ENCODE measurements around the gene NECTIN2. TPM values are rescaled to one million over a fixed set of nuclear protein-coding genes. Genes with fewer than 3 reads are reported as not detected.
"Not testable (repeated sequence)": the region's sequence is repeated elsewhere in the genome, so short reads cannot be mapped to it uniquely, and the experiment has no call there.

The NECTIN2 gene
- polyA plus RNA-seq, 3 donors: 23.8 to 83.0 (median 58.7) TPM

DNA sequence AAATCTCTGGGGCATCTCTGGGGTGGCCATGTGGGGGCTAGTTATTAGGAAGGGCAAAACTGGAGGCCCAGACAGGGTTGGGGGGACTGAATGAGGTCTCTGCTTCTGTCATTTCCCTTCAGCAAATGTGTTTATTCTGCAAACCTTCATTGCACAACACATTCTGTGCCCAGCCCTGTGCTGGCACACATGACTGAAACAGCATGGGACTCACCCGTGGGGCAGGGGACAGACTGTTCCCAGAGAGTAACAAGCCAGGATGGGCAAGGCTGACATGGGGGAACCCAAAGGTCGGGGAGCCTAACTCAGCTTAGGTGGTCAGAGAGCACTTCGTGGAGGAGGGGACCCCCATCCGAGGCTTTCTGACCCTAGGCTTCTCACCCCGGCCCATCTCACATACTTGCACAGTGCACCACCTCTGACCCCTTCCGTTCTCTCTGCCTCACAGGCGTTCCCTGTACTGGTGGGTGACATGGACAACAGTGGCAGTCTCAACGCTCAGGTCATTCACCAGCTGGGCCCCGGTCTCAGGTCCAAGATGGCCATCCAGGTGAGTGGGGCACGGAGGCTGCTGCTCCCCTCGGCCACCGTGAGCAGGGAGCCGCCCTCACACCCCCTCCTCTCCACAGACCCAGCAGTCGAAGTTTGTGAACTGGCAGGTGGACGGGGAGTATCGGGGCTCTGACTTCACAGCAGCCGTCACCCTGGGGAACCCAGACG is 47.4 kb downstream of the NECTIN2 start:
- WGBS, 3 donors: 89 to 91% (median 90%) methylated on average over 18 of the region's 18 CpGs
- no peak overlapping the region for H3K27ac ChIP-seq (ENCODE audit: low read depth, low read length)

DNA sequence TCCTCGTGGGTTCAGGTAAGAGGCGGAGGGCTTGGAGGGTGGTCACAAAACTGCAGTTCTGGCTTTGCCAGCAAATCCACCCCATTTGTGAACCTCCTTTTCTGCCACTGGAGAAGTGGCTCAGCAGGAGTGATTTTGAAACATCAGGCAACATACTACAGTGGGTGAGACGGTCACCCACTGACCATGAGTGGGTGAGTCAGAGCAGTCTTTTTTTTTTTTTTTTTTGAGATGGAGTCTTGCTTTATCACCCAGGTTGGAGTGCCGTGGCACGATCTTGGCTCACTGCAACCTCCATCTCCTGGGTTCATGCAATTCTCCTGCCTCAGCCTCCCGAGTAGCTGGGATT is 47.9 kb downstream of the NECTIN2 start:
- WGBS, 3 donors: 89 to 96% (median 91%) methylated on average over 6 of the region's 6 CpGs
- no peak overlapping the region for H3K27ac ChIP-seq (ENCODE audit: low read depth, low read length)

DNA sequence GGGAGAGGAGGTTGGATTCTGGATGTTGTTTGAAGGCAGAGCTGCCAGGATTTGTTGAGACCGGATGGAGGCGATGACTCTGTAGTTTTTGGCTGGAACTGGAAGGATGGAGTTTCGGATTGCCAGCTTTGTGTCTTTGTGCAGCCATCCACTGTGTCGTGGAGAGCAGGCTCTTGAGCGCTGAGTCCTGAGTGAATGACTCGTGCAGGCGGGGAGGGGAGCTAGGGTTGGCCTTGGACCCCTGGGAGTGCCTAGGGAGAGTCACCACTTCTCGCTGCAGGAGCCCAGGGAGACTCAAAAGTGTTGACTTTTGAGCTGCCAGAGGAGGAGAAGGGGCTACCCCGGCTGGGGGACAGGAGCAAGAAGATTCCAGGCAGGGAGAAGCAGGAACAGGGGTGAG is 48.8 kb downstream of the NECTIN2 start:
- WGBS, 3 donors: 75 to 83% (median 78%) methylated on average over 9 of the region's 9 CpGs
- no peak overlapping the region for H3K27ac ChIP-seq (ENCODE audit: low read depth, low read length)

DNA sequence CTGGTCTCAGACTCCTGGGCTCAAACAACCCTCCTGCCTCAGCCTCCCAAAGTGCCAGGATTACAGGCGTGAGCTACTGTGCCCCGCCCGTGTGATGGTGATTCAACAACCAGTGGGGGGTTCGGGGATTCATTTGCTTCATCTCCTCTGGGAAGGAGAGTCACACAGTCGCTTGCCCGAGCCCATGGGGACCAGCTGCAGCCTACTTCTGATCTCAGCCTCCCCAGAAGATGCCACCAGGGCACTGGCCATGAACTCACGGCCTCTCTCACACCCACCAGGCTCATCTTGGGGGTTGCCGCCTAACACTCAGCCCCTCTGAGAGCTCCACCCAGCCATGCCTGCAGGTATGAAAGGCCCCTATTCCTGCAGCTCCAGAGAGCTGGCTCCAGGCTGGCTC is 51.7 kb downstream of the NECTIN2 start:
- 88 to 93% (median 89%) methylated on average over 8 of the region's 8 CpGs for WGBS, 3 donors

DNA sequence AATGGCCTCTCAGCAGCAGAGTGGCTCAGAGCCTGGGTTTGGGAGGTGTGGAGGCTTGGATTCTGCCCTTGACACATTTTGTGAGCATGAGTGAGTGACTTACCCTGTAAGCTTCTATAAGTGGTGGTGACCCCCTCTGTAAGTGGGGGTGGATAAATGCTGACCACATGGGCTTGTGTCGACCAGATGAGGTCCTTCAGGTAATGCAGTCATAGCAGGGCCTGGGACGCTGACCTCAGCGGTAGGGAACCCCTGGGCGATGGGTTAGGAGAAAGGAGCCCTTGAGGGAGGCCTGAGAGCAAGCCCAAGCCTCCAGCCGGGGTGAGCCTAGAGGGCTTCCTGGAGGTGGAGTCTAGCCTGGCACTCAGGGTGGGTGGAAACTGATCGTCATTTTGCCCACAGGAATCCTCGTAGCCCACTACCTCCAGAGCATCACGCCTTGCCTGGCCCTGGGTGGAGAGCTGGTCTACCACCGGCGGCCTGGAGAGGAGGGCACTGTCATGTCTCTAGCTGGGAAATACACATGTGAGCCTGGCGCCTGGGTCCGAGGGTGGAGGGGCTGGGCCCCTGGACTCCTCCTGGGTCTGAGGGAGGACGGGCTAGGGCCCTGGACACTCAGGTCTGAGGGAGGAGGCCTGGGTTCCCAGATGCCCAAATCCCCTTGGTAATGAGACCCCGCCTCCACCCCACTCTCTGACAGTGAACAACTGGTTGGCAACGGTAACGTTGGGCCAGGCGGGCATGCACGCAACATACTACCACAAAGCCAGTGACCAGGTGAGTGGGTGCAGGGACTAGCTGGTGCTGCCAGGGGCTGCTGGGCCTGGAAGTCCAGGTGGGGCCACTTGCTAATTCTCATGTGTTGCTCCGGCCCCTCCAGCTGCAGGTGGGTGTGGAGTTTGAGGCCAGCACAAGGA is 54.5 kb downstream of the NECTIN2 start:
- WGBS, 3 donors: 91 to 96% (median 92%) methylated on average over 19 of the region's 19 CpGs
- no peak overlapping the region for H3K27ac ChIP-seq (ENCODE audit: low read depth, low read length)

More for the DNA sequence above, 51.7 kb downstream of the NECTIN2 start:
- no peak overlapping the region for H3K27ac ChIP-seq (ENCODE audit: low read depth, low read length)

DNA sequence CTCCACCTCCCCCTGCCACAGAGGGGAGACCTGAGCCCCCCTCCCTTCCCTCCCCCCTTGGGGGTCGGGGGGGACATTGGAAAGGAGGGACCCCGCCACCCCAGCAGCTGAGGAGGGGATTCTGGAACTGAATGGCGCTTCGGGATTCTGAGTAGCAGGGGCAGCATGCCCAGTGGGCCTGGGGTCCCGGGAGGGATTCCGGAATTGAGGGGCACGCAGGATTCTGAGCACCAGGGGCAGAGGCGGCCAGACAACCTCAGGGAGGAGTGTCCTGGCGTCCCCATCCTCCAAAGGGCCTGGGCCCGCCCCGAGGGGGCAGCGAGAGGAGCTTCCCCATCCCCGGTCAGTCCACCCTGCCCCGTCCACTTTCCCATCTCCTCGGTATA is 57.1 kb downstream of the NECTIN2 start:
- 69 to 77% (median 74%) methylated on average over 14 to 15 of the region's 15 CpGs for WGBS, 3 donors
- H3K27ac ChIP-seq (ENCODE audit: low read depth, low read length): no peak overlapping the region

DNA sequence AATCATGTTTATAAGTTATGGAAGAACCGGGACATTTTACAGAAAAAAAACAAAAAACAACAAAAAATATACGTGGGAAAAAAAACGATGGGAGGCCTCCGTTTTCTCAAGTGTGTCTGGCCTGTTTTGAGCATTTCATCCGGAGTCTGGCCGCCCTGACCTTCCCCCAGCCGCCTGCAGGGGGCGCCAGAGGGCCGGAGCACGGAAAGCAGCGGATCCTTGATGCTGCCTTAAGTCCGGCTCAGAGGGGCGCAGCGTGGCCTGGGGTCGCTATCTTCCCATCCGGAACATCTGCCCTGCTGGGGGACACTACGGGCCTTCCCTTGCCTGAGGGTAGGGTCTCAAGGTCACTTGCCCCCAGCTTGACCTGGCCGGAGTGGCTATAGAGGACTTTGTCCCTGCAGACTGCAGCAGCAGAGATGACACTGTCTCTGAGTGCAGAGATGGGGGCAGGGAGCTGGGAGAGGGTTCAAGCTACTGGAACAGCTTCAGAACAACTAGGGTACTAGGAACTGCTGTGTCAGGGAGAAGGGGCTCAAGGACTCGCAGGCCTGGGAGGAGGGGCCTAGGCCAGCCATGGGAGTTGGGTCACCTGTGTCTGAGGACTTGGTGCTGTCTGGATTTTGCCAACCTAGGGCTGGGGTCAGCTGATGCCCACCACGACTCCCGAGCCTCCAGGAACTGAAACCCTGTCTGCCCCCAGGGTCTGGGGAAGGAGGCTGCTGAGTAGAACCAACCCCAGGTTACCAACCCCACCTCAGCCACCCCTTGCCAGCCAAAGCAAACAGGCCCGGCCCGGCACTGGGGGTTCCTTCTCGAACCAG is 57.7 kb downstream of the NECTIN2 start:
- H3K27ac ChIP-seq (ENCODE audit: low read depth, low read length): no peak overlapping the region
- WGBS, 3 donors: 11 to 22% (median 20%) methylated on average over 24 of the region's 24 CpGs

DNA sequence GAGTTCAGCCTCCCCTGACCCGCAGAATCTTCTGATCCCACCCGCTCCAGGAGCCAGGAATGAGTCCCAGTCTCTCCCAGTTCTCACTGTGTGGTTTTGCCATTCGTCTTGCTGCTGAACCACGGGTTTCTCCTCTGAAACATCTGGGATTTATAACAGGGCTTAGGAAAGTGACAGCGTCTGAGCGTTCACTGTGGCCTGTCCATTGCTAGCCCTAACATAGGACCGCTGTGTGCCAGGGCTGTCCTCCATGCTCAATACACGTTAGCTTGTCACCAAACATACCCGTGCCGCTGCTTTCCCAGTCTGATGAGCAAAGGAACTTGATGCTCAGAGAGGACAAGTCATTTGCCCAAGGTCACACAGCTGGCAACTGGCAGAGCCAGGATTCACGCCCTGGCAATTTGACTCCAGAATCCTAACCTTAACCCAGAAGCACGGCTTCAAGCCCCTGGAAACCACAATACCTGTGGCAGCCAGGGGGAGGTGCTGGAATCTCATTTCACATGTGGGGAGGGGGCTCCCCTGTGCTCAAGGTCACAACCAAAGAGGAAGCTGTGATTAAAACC is 58.4 kb downstream of the NECTIN2 start:
- 38 to 70% (median 62%) methylated on average over 12 of the region's 12 CpGs for WGBS, 3 donors
- no peak overlapping the region for H3K27ac ChIP-seq (ENCODE audit: low read depth, low read length)

DNA sequence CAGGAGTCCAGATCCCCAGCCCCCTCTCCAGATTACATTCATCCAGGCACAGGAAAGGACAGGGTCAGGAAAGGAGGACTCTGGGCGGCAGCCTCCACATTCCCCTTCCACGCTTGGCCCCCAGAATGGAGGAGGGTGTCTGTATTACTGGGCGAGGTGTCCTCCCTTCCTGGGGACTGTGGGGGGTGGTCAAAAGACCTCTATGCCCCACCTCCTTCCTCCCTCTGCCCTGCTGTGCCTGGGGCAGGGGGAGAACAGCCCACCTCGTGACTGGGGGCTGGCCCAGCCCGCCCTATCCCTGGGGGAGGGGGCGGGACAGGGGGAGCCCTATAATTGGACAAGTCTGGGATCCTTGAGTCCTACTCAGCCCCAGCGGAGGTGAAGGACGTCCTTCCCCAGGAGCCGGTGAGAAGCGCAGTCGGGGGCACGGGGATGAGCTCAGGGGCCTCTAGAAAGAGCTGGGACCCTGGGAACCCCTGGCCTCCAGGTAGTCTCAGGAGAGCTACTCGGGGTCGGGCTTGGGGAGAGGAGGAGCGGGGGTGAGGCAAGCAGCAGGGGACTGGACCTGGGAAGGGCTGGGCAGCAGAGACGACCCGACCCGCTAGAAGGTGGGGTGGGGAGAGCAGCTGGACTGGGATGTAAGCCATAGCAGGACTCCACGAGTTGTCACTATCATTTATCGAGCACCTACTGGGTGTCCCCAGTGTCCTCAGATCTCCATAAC is 59.5 kb downstream of the NECTIN2 start, which contains the start of gene APOE:
Gene APOE, plus strand, starts transcription at position 360 of the 724 bp plus-strand sequence. CDS start 829 bp downstream, outside the sequence.
- 1 to 3% (median 2%) methylated on average over 19 to 20 of the region's 20 CpGs for WGBS, 3 donors
- H3K27ac ChIP-seq (ENCODE audit: low read depth, low read length): no peak within 1 kb of the TSS

DNA sequence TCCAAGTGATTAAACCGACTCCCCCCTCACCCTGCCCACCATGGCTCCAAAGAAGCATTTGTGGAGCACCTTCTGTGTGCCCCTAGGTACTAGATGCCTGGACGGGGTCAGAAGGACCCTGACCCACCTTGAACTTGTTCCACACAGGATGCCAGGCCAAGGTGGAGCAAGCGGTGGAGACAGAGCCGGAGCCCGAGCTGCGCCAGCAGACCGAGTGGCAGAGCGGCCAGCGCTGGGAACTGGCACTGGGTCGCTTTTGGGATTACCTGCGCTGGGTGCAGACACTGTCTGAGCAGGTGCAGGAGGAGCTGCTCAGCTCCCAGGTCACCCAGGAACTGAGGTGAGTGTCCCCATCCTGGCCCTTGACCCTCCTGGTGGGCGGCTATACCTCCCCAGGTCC is 61.5 kb downstream of the NECTIN2 start:
- 90 to 93% (median 91%) methylated on average over 12 of the region's 12 CpGs for WGBS, 3 donors
- H3K27ac ChIP-seq (ENCODE audit: low read depth, low read length): no peak overlapping the region

DNA sequence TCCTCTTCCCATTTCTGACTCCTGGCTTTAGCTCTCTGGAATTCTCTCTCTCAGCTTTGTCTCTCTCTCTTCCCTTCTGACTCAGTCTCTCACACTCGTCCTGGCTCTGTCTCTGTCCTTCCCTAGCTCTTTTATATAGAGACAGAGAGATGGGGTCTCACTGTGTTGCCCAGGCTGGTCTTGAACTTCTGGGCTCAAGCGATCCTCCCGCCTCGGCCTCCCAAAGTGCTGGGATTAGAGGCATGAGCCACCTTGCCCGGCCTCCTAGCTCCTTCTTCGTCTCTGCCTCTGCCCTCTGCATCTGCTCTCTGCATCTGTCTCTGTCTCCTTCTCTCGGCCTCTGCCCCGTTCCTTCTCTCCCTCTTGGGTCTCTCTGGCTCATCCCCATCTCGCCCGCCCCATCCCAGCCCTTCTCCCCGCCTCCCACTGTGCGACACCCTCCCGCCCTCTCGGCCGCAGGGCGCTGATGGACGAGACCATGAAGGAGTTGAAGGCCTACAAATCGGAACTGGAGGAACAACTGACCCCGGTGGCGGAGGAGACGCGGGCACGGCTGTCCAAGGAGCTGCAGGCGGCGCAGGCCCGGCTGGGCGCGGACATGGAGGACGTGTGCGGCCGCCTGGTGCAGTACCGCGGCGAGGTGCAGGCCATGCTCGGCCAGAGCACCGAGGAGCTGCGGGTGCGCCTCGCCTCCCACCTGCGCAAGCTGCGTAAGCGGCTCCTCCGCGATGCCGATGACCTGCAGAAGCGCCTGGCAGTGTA is 62.2 kb downstream of the NECTIN2 start:
- H3K27ac ChIP-seq (ENCODE audit: low read depth, low read length): no peak overlapping the region
- WGBS, 3 donors: 93 to 94% (median 93%) methylated on average over 46 of the region's 46 CpGs

DNA sequence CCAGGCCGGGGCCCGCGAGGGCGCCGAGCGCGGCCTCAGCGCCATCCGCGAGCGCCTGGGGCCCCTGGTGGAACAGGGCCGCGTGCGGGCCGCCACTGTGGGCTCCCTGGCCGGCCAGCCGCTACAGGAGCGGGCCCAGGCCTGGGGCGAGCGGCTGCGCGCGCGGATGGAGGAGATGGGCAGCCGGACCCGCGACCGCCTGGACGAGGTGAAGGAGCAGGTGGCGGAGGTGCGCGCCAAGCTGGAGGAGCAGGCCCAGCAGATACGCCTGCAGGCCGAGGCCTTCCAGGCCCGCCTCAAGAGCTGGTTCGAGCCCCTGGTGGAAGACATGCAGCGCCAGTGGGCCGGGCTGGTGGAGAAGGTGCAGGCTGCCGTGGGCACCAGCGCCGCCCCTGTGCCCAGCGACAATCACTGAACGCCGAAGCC is 62.8 kb downstream of the NECTIN2 start:
- no peak overlapping the region for H3K27ac ChIP-seq (ENCODE audit: low read depth, low read length)
- 95 to 96% (median 95%) methylated on average over 33 to 44 of the region's 44 CpGs for WGBS, 3 donors

DNA sequence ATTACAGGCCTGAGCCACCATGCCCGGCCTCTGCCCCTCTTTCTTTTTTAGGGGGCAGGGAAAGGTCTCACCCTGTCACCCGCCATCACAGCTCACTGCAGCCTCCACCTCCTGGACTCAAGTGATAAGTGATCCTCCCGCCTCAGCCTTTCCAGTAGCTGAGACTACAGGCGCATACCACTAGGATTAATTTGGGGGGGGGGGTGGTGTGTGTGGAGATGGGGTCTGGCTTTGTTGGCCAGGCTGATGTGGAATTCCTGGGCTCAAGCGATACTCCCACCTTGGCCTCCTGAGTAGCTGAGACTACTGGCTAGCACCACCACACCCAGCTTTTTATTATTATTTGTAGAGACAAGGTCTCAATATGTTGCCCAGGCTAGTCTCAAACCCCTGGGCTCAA is 63.7 kb downstream of the NECTIN2 start:
- no peak overlapping the region for H3K27ac ChIP-seq (ENCODE audit: low read depth, low read length)
- WGBS, 3 donors: 87 to 96% (median 93%) methylated on average over 5 of the region's 5 CpGs

DNA sequence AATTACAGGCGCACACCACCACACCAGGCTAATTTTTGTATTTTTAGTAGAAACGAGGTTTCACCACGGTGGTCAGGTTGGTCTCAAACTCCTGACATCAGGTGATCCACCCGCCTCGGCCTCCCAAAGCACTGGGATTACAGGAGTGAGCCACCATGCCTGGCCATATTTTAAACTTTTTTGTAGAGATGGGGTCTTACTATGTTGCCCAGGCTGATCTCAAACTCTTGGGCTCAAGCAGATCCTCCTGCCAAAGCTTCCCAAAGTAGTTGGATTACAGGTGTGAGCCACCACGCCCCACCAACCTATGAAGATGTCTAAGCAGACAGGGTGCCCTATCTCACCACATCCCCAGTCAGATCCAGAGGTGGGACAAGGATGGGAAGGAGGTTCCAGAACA is 65.8 kb downstream of the NECTIN2 start:
- WGBS, 3 donors: 76 to 93% (median 92%) methylated on average over 6 of the region's 6 CpGs
- not testable (repeated sequence) for H3K27ac ChIP-seq (ENCODE audit: low read depth, low read length)

DNA sequence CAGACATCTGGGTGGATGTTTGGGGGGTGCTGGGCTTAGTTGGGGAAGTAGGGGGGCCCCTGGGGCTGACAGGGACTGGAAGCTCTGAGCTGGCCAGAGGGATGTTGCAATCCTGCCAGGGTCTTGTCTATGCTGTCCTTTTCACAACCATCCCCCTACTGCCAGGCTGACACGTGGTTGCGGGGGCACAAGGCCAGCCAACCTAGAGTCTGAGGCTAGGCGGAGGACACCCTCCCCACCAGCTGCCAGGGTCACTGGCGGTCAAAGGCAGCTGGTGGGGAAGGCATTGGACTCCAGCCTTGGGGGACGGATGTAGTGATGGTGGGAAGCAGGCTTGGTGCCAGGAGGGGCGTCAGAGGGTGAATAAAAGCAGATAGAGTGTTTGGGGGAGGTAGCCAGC is 66.8 kb downstream of the NECTIN2 start:
- 36 to 52% (median 47%) methylated on average over 6 of the region's 6 CpGs for WGBS, 3 donors

DNA sequence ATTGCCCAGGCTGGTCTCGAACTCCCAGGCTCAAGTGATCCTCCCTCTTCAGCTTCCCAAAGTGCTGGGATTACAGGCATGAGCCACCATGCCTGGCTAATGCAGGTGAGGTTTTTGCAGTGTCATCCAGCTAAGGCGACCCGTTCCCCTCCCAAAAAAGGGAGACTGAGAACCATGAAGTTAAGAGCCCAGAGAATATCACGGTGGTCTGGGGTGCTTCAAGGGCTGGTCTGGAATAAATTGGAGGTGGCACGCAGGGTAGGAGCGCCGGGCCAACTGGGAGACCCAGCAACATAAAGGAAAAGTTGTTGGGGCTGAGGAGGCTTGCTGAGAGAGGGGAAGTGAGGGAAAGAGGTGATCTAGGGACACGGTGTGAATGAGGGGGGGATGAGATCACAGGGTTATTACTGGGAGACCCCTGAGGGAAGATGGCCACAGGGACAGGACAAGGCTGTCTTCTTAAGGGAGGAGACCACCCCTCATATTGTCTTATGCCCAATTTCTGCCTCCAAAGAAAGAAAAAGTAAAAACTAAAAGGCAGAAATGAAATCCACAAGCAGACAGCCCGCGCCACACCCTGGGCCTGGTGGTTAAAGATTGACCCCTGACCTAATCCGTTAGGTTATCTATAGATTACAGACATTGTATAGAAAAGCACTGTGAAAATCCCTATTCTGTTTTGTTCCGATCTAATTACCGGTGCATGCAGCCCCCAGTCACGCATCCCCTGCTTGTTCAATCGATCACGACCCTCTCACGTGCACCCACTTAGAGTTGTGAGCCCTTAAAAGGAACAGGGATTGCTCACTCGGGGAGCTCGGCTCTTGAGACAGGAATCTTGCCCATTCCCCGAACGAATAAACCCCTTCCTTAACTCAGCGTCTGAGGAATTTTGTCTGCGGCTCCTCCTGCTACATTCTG is 67.7 kb downstream of the NECTIN2 start:
- 55 to 64% (median 58%) methylated on average over 22 to 23 of the region's 23 CpGs for WGBS, 3 donors
- not testable (repeated sequence) for H3K27ac ChIP-seq (ENCODE audit: low read depth, low read length)

More for the DNA sequence above, 66.8 kb downstream of the NECTIN2 start:
- no peak overlapping the region for H3K27ac ChIP-seq (ENCODE audit: low read depth, low read length)

Measured in adipose tissue (tissue), 3 donors.